Stimulated activated CD8-positive, alpha-beta memory T cell treated with anti-CD3 and anti-CD28 coated beads, Interleukin-7, amount 100 ng/mL, for 1 hour (primary cell): Measurements from ENCODE around the gene KCTD3.

Source experiments
- DNase-seq, 2 donors: peaks; one replicate each; pipeline ENCODE4 v3.0.0-alpha.2; 2020; ENCODE audit warnings: low read depth in 2 of 2

Gene KCTD3

GRCh38 chr1:215657047-215657446 lies 89.9 kb downstream of the KCTD3 start:
- no peak for DNase-seq

GRCh38 chr1:215660259-215660658 lies 93.2 kb downstream of the KCTD3 start:
- no peak for DNase-seq

DNA sequence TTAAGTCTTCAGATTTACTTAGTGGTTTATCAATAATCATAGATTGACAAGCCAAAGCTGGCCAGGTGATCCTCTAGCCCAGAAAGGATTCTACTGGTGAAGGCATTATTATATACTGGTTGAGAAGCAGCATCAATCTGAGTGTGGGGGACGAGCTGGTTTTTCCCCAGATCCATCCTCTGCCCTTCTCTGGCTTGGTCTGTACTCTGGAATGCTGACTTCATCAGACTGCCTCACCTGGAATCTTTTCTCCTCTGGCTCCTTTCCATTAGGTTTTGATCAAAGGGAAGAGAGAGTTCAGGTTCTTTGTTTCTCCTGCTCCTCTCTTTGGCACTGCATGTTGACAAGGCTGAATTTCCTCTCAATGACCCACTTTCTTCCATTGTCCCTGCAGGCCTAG lies 93.9 kb downstream of the KCTD3 start:
- DNase-seq = no peak

DNA sequence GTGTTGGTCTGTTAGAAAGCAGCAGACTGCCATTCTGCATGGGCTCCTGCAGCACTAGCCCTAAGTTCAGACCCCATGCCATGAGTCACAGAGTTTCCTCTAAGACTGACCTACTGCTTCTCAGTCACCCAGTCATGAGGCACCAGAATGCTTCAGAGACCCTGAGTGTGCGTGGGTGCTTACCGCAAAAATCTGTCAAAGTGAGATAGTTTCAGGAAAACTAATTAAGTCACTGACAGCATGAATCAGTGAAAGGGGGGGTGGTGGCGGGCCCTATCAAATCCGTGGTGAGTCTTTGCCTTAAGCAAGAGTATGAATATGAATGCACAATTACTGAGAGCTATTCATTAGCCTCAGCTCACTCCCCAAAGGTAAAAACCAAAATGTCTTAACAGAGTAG lies 98.1 kb downstream of the KCTD3 start:
- no peak for DNase-seq

- DNase-seq = no peak
Measured at GRCh38 chr1:215667761-215668160, 100.7 kb downstream of the KCTD3 start.

DNA sequence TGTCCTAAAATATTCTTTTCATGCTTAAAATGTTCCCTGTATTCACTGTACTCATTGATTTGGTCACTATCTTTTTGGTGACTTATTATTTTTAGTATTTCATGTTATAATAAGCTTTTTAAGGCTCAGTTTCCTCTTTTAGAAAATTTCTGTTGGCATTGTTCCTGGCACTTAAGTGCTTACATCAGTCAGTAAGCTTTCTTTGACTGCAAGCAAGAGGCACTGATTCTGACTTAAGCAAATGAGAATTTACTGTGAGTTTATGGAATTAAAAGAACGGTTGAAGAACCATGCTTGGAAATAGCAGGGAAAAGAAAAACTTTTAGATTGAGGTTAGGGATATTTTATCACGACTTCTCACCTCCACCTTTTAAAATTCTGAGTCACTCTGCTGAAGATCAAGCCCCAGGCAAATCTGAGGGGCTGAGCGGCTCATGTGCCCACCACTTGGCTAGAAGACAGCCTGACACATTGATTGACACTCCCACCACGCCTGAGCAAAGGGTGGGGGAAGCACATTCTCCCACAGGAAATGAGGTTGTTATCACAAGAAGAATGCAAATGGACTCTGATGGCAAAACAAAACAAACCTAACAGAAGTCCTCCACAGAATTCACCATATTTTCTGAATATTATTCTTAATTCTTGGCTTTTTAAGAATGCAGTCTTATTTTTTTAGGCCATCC lies 102.8 kb downstream of the KCTD3 start:
- no peak for DNase-seq
